ENCODE measurements around the gene DNAJB9. TPM values are rescaled to one million over a fixed set of nuclear protein-coding genes. Genes with fewer than 3 reads are reported as not detected.

Gene DNAJB9
- total RNA-seq (2021) (8.1 and 12.9 TPM in 2 replicates), Bru-seq, nascent RNA (percentile 86 among the genes with signal in this experiment), BruChase-seq, experiment 1, labeled RNA remaining after a 2-hour chase (percentile 89 among the genes with signal in this experiment), BruChase-seq, experiment 2, labeled RNA remaining after a 6-hour chase (percentile 62 among the genes with signal in this experiment)
- long read RNA-seq, transcript DNAJB9-201 (3 exons, 2,715 nt) = major isoform, 41 of 43 reads
- long read RNA-seq, partial matches to known transcripts = 0 of 43 reads
- long read RNA-seq, other reads (novel, unspliced or antisense) = 1 of 43 reads

- Histone ChIP-seq H3K27ac (ENCODE audit: low read depth, low read length, poor library complexity, severe bottlenecking) (peak within 1 kb of the TSS; percentile 94), H3K4me3 (ENCODE audit: low read depth, low read length, poor library complexity, severe bottlenecking) (peak within 1 kb of the TSS; percentile 77), H3K9me3 (ENCODE audit: low read depth, low read length, poor library complexity, severe bottlenecking) (no peaks in the 10 kb centered on the region), H3K36me3 (ENCODE audit: insufficient read depth, low read length, poor library complexity, severe bottlenecking) (peaks cover 45% of the 10 kb centered on the region), H3K27me3 (replicated peaks; ENCODE audit: insufficient read depth, low read depth, low read length, poor library complexity) (no peaks in the 10 kb centered on the region), H3K4me1 (ENCODE audit: insufficient read depth, low read length, poor library complexity, severe bottlenecking) (peaks cover 27% of the 10 kb centered on the region)
- CTCF ChIA-PET = no interaction called here
- TF ChIP-seq CTCF (conservative IDR thresholded peaks at IDR 0.05; ENCODE audit: low read depth, low read length) = no peak
- TF ChIP-seq EZH2 (IDR thresholded peaks at IDR 0.05; ENCODE audit: borderline replicate concordance, low read depth, low read length, poor library complexity, severe bottlenecking) = no peak
- no TSS peak for BruUV-seq (replicated peaks)
- POLR2A ChIA-PET (ENCODE audit: low non-redundant PET) = interaction anchor here (0.6 kb wide), 1 partner anchor 677 kb away, joined by 3 read pairs; no protein-coding TSS in a partner anchor
- peak; percentile 100 for DNase-seq (ENCODE audit: low spot score)
- intact Hi-C loops (cut with micrococcal nuclease; ENCODE audit: unreplicated experiment) = loop anchor here (2.0 kb wide), 1 partner anchor 43 kb away; the partner anchor contains the start of gene PNPLA8
These were observed at the start of gene DNAJB9, which contains the start of gene THAP5 for GRCh38 chr7:108569381-108570145. DNAJB9 (plus strand) TSS chr7:108569874; CDS start chr7:108571727, 1,853 bp downstream. THAP5 (minus strand) TSS chr7:108569706; CDS start chr7:108569569, 137 bp downstream.

GRCh38 chr7:108522780-108523179, 46.9 kb upstream of the DNAJB9 start:
- no peak for TF ChIP-seq CTCF (conservative IDR thresholded peaks at IDR 0.05; ENCODE audit: low read depth, low read length)
- TF ChIP-seq EZH2 (IDR thresholded peaks at IDR 0.05; ENCODE audit: borderline replicate concordance, low read depth, low read length, poor library complexity, severe bottlenecking) = no peak
- H3K4me3 ChIP-seq (ENCODE audit: low read depth, low read length, poor library complexity, severe bottlenecking) = no peak overlapping the region
- CTCF ChIA-PET = no interaction called here
- POLR2A ChIA-PET (ENCODE audit: low non-redundant PET) = no interaction called here
- no peaks in the 10 kb centered on the region for H3K9me3 ChIP-seq (ENCODE audit: low read depth, low read length, poor library complexity, severe bottlenecking)
- intact Hi-C loops (cut with micrococcal nuclease; ENCODE audit: unreplicated experiment) = no loop called here
- peaks cover 4% of the 10 kb centered on the region for H3K36me3 ChIP-seq (ENCODE audit: insufficient read depth, low read length, poor library complexity, severe bottlenecking)
- H3K27ac ChIP-seq (ENCODE audit: low read depth, low read length, poor library complexity, severe bottlenecking) = peak overlapping the region; percentile 2
- BruUV-seq (replicated peaks) = no TSS peak
- no peak for DNase-seq (ENCODE audit: low spot score)
- H3K4me1 ChIP-seq (ENCODE audit: insufficient read depth, low read length, poor library complexity, severe bottlenecking) = peaks cover 13% of the 10 kb centered on the region
- no peaks in the 10 kb centered on the region for H3K27me3 ChIP-seq (replicated peaks; ENCODE audit: insufficient read depth, low read depth, low read length, poor library complexity)

- Histone ChIP-seq H3K9me3 (ENCODE audit: low read depth, low read length, poor library complexity, severe bottlenecking) (no peaks in the 10 kb centered on the region), H3K27ac (ENCODE audit: low read depth, low read length, poor library complexity, severe bottlenecking) (peak overlapping the region; percentile 94), H3K4me1 (ENCODE audit: insufficient read depth, low read length, poor library complexity, severe bottlenecking) (peaks cover 13% of the 10 kb centered on the region), H3K4me3 (ENCODE audit: low read depth, low read length, poor library complexity, severe bottlenecking) (peak overlapping the region; percentile 82), H3K27me3 (replicated peaks; ENCODE audit: insufficient read depth, low read depth, low read length, poor library complexity) (no peaks in the 10 kb centered on the region), H3K36me3 (ENCODE audit: insufficient read depth, low read length, poor library complexity, severe bottlenecking) (no peaks in the 10 kb centered on the region)
- CTCF ChIA-PET = interaction anchor here (0.6 kb wide), 1 partner anchor 75 kb away, joined by 9 read pairs; no protein-coding TSS in a partner anchor
- POLR2A ChIA-PET (ENCODE audit: low non-redundant PET) = no interaction called here
- BruUV-seq (replicated peaks) = TSS peak; percentile 60
- TF ChIP-seq EZH2 (IDR thresholded peaks at IDR 0.05; ENCODE audit: borderline replicate concordance, low read depth, low read length, poor library complexity, severe bottlenecking) = no peak
- TF ChIP-seq CTCF (conservative IDR thresholded peaks at IDR 0.05; ENCODE audit: low read depth, low read length) = no peak
- DNase-seq (ENCODE audit: low spot score) = peak; percentile 88
- intact Hi-C loops (cut with micrococcal nuclease; ENCODE audit: unreplicated experiment) = no loop called here
These were observed 44.2 kb upstream of the DNAJB9 start for GRCh38 chr7:108525327-108525984.

Measured in A673 (cell line).